Common myeloid progenitor, CD34-positive (primary cell): ENCODE measurements around the gene REEP3.

Experiments
- CTCF ChIA-PET: fragments of 350-600 bp; sonication (Branson Sonifier 250); formaldehyde crosslinking; loops from one replicate; lab custom pipeline; 2021; ENCODE audit warnings: antibody characterized with exemption; lab: Charles Lee
- POLR2A ChIA-PET: fragments of 350-600 bp; sonication (Branson Sonifier 250); formaldehyde crosslinking; loops from one replicate; lab custom pipeline; 2021; ENCODE audit warnings: antibody characterized with exemption; lab: Charles Lee
- DNase-seq, 3 donors: peaks; one replicate each; pipeline versions ENCODE4 v3.0.0 to v3.0.0-alpha.2; 2013
- H3K27ac ChIP-seq, 2 experiments: 1 replicate in 1 of 2; 2 replicates in 1 of 2; pipeline ENCODE4 v1.7.0; 2013; ENCODE audit warnings: inconsistent platforms in 2 of 2, low read length in 2 of 2, mild to moderate bottlenecking in 2 of 2, low read depth in 1 of 2, moderate library complexity in 1 of 2; ENCODE audit not compliant: severe bottlenecking in 2 of 2, insufficient read depth in 1 of 2, poor library complexity in 1 of 2
- H3K27me3 ChIP-seq, 5 experiments: replicated peaks in 2 of 5; 1 replicate in 3 of 5; 2 replicates in 2 of 5; pipeline versions ENCODE4 v1.6.1 to v1.7.0; 2013; ENCODE audit warnings: low read length in 4 of 5, mild to moderate bottlenecking in 2 of 5, moderate library complexity in 2 of 5, inconsistent platforms in 1 of 5; ENCODE audit not compliant: insufficient read depth in 5 of 5, control insufficient read depth in 4 of 5
- H3K36me3 ChIP-seq, 4 experiments: 1 replicate in 2 of 4; 2 replicates in 2 of 4; pipeline versions ENCODE4 v1.6.1 to v1.7.0; 2013; ENCODE audit warnings: low read length in 3 of 4, control low read depth in 1 of 4, mild to moderate bottlenecking in 1 of 4; ENCODE audit not compliant: control insufficient read depth in 4 of 4, insufficient read depth in 4 of 4
- H3K4me1 ChIP-seq, 4 experiments: 1 replicate in 3 of 4; 2 replicates in 1 of 4; pipeline versions ENCODE4 v1.6.1 to v1.7.1; 2013; ENCODE audit warnings: low read length in 3 of 4, mild to moderate bottlenecking in 3 of 4, control low read depth in 1 of 4, inconsistent platforms in 1 of 4, moderate library complexity in 1 of 4; ENCODE audit not compliant: control insufficient read depth in 4 of 4, insufficient read depth in 4 of 4; ENCODE audit errors: control extremely low read depth in 1 of 4
- H3K4me3 ChIP-seq, 7 experiments: 1 replicate in 4 of 7; 2 replicates in 3 of 7; pipeline versions ENCODE4 v1.5.1 to v1.7.0; 2013; ENCODE audit warnings: mild to moderate bottlenecking in 7 of 7, low read length in 6 of 7, moderate library complexity in 6 of 7, inconsistent platforms in 2 of 7, low read depth in 2 of 7, control low read depth in 1 of 7; ENCODE audit not compliant: insufficient read depth in 4 of 7, control insufficient read depth in 1 of 7; ENCODE audit errors: extremely low read depth in 1 of 7
- H3K9me3 ChIP-seq, 5 experiments: 1 replicate in 4 of 5; 2 replicates in 1 of 5; pipeline versions ENCODE4 v1.6.1 to v1.7.1; 2013; ENCODE audit warnings: low read length in 4 of 5, mild to moderate bottlenecking in 2 of 5, inconsistent platforms in 1 of 5, low read depth in 1 of 5, moderate library complexity in 1 of 5; ENCODE audit not compliant: control insufficient read depth in 4 of 5, insufficient read depth in 2 of 5; ENCODE audit errors: control extremely low read depth in 1 of 5
- WGBS: methylation state at CpG from one replicate; pipeline ENCODE4 v1.1.5; 2013; ENCODE audit not compliant: insufficient coverage; 5-methylcytosine and 5-hydroxymethylcytosine counted together

The REEP3 gene

GRCh38 chr10:63530409-63530808 is 9.2 kb downstream of the REEP3 start:
- H3K9me3 ChIP-seq, result no peaks in the 10 kb centered on the region
- POLR2A ChIA-PET, result interaction anchor here (1.6 kb wide), 1 partner anchor 8 kb away, joined by 4 read pairs; no protein-coding TSS in a partner anchor
- CTCF ChIA-PET, result interaction anchor here (1.3 kb wide), 1 partner anchor 27 kb away, joined by 3 read pairs; no protein-coding TSS in a partner anchor

GRCh38 chr10:63534723-63535122 is 13.5 kb downstream of the REEP3 start:
- Histone ChIP-seq H3K9me3 (no peaks in the 10 kb centered on the region), H3K4me3 (no peak overlapping the region), H3K27ac (no peak overlapping the region), H3K36me3 (no peaks in the 10 kb centered on the region), H3K27me3 (no peaks in the 10 kb centered on the region), H3K4me1 (no peaks in the 10 kb centered on the region)
- no peak for DNase-seq
- POLR2A ChIA-PET, result no interaction called here
- CTCF ChIA-PET, result no interaction called here

More at GRCh38 chr10:63530409-63530808, 9.2 kb downstream of the REEP3 start:
- no peak for DNase-seq
- no peak overlapping the region for H3K4me3 ChIP-seq
- peaks cover 0 to 4% (median under 1%) of the 10 kb centered on the region in 4 experiments for H3K4me1 ChIP-seq
- no peaks in the 10 kb centered on the region for H3K27me3 ChIP-seq
- H3K27ac ChIP-seq, result no peak overlapping the region
- peaks cover 0 to 7% (median 0%) of the 10 kb centered on the region in 4 experiments for H3K36me3 ChIP-seq

- no peak overlapping the region for H3K4me3 ChIP-seq
- CTCF ChIA-PET, result interaction anchor here (1.0 kb wide), 1 partner anchor 376 kb away, joined by 3 read pairs; no protein-coding TSS in a partner anchor
- POLR2A ChIA-PET, result no interaction called here
Observed at GRCh38 chr10:63536698-63537097, 15.5 kb downstream of the REEP3 start.

GRCh38 chr10:63537536-63537935 is 16.3 kb downstream of the REEP3 start:
- Histone ChIP-seq H3K36me3 (no peaks in the 10 kb centered on the region), H3K27me3 (no peaks in the 10 kb centered on the region), H3K4me1 (peaks cover 0 to 7% (median 4%) of the 10 kb centered on the region in 4 experiments), H3K27ac (no peak overlapping the region), H3K4me3 (no peak overlapping the region), H3K9me3 (no peaks in the 10 kb centered on the region)
- WGBS, result 94% methylated on average over 3 of the region's 3 CpGs
- DNase-seq, result no peak
- ChIA-PET POLR2A (no interaction called here), CTCF (interaction anchor here (1.0 kb wide), 1 partner anchor 377 kb away, joined by 3 read pairs; no protein-coding TSS in a partner anchor)

More at GRCh38 chr10:63536698-63537097, 15.5 kb downstream of the REEP3 start:
- DNase-seq, result no peak
- no peaks in the 10 kb centered on the region for H3K36me3 ChIP-seq
- H3K9me3 ChIP-seq, result no peaks in the 10 kb centered on the region
- H3K4me1 ChIP-seq, result peaks cover 0 to 7% (median 4%) of the 10 kb centered on the region in 4 experiments
- no peak overlapping the region for H3K27ac ChIP-seq
- H3K27me3 ChIP-seq, result no peaks in the 10 kb centered on the region

GRCh38 chr10:63539377-63539776 is 18.2 kb downstream of the REEP3 start:
- ChIA-PET CTCF (interaction anchor here (1.0 to 1.7 kb wide), 2 partner anchors 11 to 269 kb away, joined by 3 to 7 read pairs; no protein-coding TSS in a partner anchor), POLR2A (no interaction called here)
- Histone ChIP-seq H3K4me1 (peaks cover 0 to 7% (median 4%) of the 10 kb centered on the region in 4 experiments), H3K27ac (no peak overlapping the region), H3K4me3 (no peak overlapping the region), H3K36me3 (no peaks in the 10 kb centered on the region), H3K9me3 (no peaks in the 10 kb centered on the region), H3K27me3 (no peaks in the 10 kb centered on the region)
- no peak for DNase-seq
- WGBS, result no CpG with 5 or more reads among the region's 2 CpGs

GRCh38 chr10:63539994-63540393 is 18.8 kb downstream of the REEP3 start:
- CTCF ChIA-PET, result interaction anchor here (1.0 to 1.7 kb wide), 2 partner anchors 10 to 270 kb away, joined by 3 to 7 read pairs; no protein-coding TSS in a partner anchor
- Histone ChIP-seq H3K9me3 (no peaks in the 10 kb centered on the region), H3K36me3 (no peaks in the 10 kb centered on the region), H3K4me3 (no peak overlapping the region), H3K4me1 (peaks cover 0 to 7% (median 4%) of the 10 kb centered on the region in 4 experiments), H3K27ac (no peak overlapping the region), H3K27me3 (no peaks in the 10 kb centered on the region)
- no peak for DNase-seq
- no CpG with 5 or more reads among the region's 1 CpG for WGBS
- POLR2A ChIA-PET, result no interaction called here

GRCh38 chr10:63542835-63543575 is 21.8 kb downstream of the REEP3 start:
- H3K4me1 ChIP-seq, result peaks cover 0 to 7% (median 4%) of the 10 kb centered on the region in 4 experiments
- peaks cover 0 to 4% (median under 1%) of the 10 kb centered on the region in 4 experiments for H3K36me3 ChIP-seq
- ChIA-PET POLR2A (no interaction called here), CTCF (no interaction called here)
- no peak overlapping the region for H3K27ac ChIP-seq
- H3K4me3 ChIP-seq, result no peak overlapping the region
- WGBS, result 86% methylated on average over 4 of the region's 5 CpGs
- H3K27me3 ChIP-seq, result no peaks in the 10 kb centered on the region
- DNase-seq, result no peak
- H3K9me3 ChIP-seq, result no peaks in the 10 kb centered on the region
